ENCODE data around the gene PRDM10. TPM values are rescaled to one million over a fixed set of nuclear protein-coding genes. Genes with fewer than 3 reads are reported as not detected.

PRDM10 gene
- polyA plus RNA-seq = 1 to 10 TPM in 2 of 3 donors, not detected in 1; 1.3 to 5.0 TPM

DNA sequence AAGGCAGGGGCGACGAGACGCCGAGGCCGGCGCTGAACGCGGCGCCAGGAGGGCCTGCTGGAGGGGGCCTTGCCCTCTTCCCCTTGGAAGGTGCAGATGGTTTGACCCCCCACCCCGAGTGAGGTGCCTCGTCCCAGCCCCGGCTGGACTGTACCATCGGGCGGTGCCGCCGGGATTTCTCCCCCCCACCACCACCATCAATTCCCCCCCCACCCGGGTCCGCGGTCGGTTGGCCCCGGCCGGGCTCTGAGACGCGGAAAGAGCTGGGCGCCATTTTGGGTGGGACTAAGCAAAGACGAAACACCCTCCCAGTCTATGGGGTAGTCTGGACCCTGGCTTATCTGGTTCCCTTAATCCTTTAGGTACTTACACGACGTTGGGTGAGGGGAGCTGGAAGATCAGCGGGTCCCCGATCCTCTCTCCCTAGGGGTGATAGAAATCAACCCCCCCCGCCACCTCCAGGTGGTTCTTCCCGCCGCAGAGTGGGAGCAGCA lies at the start of gene PRDM10:
PRDM10 (minus strand) TSS at position 484 of the 494 bp plus-strand sequence. CDS start 41,871 bp downstream, outside the sequence.
- H3K36me3 Mint-ChIP-seq = peaks cover 0 to 4% (median 3%) of the 10 kb centered on the region in 3 donors
- H3K4me1 Mint-ChIP-seq = peaks cover 47 to 51% of the 10 kb centered on the region in 2 donors
- H3K4me3 Mint-ChIP-seq = peak within 1 kb of the TSS; percentile 99 to 100 (median 99)
- peak within 1 kb of the TSS; percentile 100 for H3K27ac Mint-ChIP-seq
- H3K27me3 Mint-ChIP-seq (ENCODE audit: low read depth in 3 of 3) = peaks cover 6 to 18% (median 10%) of the 10 kb centered on the region in 3 donors
- H3K9me3 Mint-ChIP-seq = no peaks in the 10 kb centered on the region
- DNase-seq = peak; percentile 94 to 96 (median 95)

DNA sequence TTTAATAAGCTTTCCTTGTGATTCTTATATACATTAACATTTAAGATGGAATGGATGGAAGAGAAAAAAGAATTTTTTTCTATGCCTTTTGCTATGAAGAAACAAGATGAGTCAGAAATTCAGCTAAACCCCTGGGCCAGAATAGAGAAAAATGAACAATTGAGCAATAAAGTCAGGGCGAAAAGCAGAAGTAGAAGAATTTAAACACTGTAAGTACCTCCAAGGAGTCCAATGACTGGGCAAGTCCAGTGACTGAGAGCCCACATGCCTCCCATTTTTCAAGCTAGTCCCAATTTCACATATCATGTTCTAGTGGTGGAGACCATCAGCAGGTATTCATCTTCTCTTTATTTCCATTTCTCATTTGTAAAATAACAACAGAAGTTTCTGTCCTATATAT lies 48.4 kb upstream of the PRDM10 start:
- Mint-ChIP-seq H3K9me3 (no peaks in the 10 kb centered on the region), H3K36me3 (peaks cover 0 to 4% (median 0%) of the 10 kb centered on the region in 3 donors), H3K4me3 (no peak overlapping the region), H3K4me1 (no peaks in the 10 kb centered on the region), H3K27ac (no peak overlapping the region), H3K27me3 (ENCODE audit: low read depth in 3 of 3) (peaks cover 2 to 11% (median 9%) of the 10 kb centered on the region in 3 donors)
- DNase-seq = no peak

GRCh38 chr11:130050257-130050656 lies 47.6 kb upstream of the PRDM10 start:
- no peaks in the 10 kb centered on the region for H3K9me3 Mint-ChIP-seq
- H3K27me3 Mint-ChIP-seq (ENCODE audit: low read depth in 3 of 3) = peaks cover 2 to 11% (median 8%) of the 10 kb centered on the region in 3 donors
- DNase-seq = no peak
- H3K4me1 Mint-ChIP-seq = no peaks in the 10 kb centered on the region
- no peak overlapping the region for H3K27ac Mint-ChIP-seq
- no peak overlapping the region for H3K4me3 Mint-ChIP-seq
- peaks cover 0 to 4% (median 0%) of the 10 kb centered on the region in 3 donors for H3K36me3 Mint-ChIP-seq

DNA sequence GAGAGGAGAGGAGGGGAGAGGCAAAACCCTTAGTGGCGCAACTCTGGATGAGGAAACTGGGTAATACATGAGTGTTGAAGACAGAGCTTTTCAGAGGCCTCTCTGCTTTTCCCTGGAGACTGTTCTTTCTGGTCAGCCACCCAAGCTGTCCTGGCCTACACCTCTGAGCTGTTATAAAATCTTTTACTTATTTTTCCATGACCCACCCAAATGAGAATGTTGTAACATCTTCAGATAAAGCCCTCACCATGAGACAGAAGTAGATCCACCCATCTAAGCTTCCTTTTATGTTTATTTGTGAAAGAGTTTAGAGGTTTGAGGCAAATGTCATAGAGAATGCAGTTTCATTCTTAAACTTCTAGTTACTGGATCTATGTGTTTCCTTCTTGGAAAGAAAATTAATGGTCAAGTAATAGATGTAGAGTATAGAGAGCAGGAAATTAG lies 46.7 kb upstream of the PRDM10 start:
- peaks cover 0 to 4% (median 0%) of the 10 kb centered on the region in 3 donors for H3K36me3 Mint-ChIP-seq
- H3K27me3 Mint-ChIP-seq (ENCODE audit: low read depth in 3 of 3) = peaks cover 4 to 11% (median 8%) of the 10 kb centered on the region in 3 donors
- no peak overlapping the region for H3K27ac Mint-ChIP-seq
- no peaks in the 10 kb centered on the region for H3K9me3 Mint-ChIP-seq
- H3K4me1 Mint-ChIP-seq = no peaks in the 10 kb centered on the region
- no peak for DNase-seq
- H3K4me3 Mint-ChIP-seq = no peak overlapping the region

DNA sequence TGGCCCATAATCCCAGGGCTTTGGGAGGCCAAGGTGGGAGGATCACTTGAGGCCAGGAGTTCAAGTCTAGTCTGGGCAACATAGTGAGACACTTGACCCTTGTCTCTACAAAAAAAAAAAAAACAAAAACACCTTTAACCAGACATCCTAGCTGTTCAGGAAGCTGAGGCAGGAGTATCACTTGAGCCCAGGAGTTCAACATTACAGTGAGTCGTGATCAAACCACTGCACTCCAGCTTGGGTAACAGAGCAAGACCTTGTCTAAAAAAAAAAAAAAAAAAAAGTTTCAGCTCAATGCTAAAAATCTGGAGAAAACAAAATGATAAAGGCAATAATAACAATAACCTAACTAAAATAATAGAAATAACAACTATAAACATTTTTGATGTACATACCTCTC lies 44.5 kb upstream of the PRDM10 start:
- peaks cover 3 to 6% (median 6%) of the 10 kb centered on the region in 3 donors for H3K27me3 Mint-ChIP-seq (ENCODE audit: low read depth in 3 of 3)

GRCh38 chr11:130043575-130043974 lies 40.9 kb upstream of the PRDM10 start:
- no peak for DNase-seq
- no peaks in the 10 kb centered on the region for H3K9me3 Mint-ChIP-seq
- no peak overlapping the region for H3K27ac Mint-ChIP-seq
- H3K4me3 Mint-ChIP-seq = no peak overlapping the region
- peaks cover 5 to 9% (median 7%) of the 10 kb centered on the region in 3 donors for H3K27me3 Mint-ChIP-seq (ENCODE audit: low read depth in 3 of 3)
- peaks cover 0 to under 1% of the 10 kb centered on the region in 2 donors for H3K4me1 Mint-ChIP-seq
- H3K36me3 Mint-ChIP-seq = no peaks in the 10 kb centered on the region

More for the DNA sequence above, 44.5 kb upstream of the PRDM10 start:
- DNase-seq = no peak
- H3K27ac Mint-ChIP-seq = no peak overlapping the region
- no peaks in the 10 kb centered on the region for H3K4me1 Mint-ChIP-seq
- H3K9me3 Mint-ChIP-seq = no peaks in the 10 kb centered on the region
- H3K4me3 Mint-ChIP-seq = no peak overlapping the region
- H3K36me3 Mint-ChIP-seq = no peaks in the 10 kb centered on the region

DNA sequence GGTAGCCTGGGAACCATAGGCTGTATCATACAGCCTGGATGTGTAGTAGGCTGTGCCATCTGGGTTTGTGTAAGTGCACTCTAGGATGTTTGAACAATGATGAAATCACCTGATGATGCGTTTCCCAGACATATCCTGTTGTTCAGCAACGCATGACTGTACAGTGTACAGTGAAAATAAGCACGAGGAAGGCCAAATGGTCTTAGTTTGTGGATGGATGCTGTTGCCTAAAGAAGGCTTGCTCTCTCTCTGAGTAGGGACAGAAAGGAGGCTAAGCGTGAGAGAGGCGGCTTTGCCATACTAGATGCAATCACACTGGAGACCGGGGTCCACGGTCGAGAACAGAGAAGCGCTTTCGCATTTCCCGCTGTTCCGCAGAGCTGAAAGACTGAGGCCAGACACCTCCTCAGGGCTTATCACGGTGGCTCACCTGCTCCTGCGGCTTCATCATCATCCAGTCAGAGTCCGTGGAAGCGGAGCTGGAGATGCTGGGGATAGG lies 39.5 kb upstream of the PRDM10 start:
- Mint-ChIP-seq H3K4me1 (peaks cover 11 to 12% of the 10 kb centered on the region in 2 donors), H3K27ac (no peak overlapping the region), H3K4me3 (no peak overlapping the region), H3K9me3 (no peaks in the 10 kb centered on the region), H3K36me3 (no peaks in the 10 kb centered on the region), H3K27me3 (ENCODE audit: low read depth in 3 of 3) (peaks cover 5 to 15% (median 9%) of the 10 kb centered on the region in 3 donors)
- no peak for DNase-seq

DNA sequence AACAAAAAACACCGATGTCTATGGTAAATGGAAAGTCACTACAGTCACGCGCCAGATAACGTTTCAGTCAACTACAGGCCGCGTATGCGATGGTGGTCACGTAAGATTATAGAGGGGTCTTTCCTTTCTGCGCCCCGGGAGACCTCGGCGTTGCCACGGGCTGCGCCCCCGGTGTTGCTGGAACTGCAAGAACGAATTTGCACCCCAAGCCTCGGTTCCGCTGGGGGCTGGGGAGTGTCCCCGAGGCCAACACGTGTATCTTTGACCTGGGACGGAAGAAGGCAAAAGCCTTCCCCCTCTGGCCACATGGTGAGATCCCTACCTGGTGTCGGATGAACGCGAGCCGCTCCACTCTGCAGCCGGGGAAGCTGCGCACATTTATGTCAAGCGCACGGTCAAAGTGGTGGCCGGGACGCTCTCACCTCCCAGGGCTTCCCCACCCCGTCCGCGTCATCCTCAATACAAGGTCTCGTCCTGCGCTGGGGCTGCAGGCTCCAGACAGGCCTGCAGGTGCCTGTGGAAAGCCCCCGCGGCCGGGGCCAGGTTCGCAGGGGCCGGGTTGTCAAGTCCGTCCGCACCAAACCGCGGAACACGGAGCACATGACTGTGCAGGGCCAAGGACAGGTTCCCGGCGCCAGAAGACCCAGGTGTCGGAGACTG lies 37.8 kb upstream of the PRDM10 start:
- Mint-ChIP-seq H3K4me3 (no peak overlapping the region), H3K27me3 (ENCODE audit: low read depth in 3 of 3) (peaks cover 7 to 18% (median 11%) of the 10 kb centered on the region in 3 donors), H3K4me1 (peaks cover 11 to 12% of the 10 kb centered on the region in 2 donors), H3K36me3 (no peaks in the 10 kb centered on the region), H3K27ac (no peak overlapping the region), H3K9me3 (no peaks in the 10 kb centered on the region)
- DNase-seq = no peak

DNA sequence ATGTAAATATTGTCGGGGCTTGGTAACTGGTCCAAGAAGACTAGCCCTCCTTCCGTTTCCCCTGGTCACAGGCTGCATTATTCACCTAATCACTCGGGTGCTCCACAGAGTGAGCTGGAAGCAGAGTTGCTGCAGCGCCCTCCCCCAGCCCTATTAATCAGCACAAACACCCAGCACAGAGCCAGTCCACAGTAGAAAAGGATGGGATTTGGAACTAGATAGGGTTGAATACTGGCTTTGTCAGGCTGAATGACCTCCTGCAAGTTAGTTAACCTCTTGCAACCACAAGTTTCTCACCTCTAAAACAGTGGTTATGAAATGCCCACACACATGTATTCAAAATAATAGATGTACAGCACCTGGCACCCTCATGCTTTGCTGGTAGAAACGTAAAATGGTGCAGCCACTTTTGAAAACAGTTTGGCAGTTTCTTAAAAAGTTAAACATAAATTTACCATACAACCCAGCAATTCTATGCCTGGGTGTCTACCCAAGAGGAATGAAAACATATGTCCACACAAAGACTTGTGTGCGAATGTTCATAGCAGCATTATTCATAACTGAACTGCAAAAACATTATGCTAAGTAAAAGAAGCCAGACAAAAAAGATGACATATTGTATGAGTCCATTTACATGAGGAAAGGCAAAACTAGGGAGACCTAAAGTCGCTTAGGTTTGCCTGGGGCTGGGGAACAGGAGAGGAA lies 35.4 kb upstream of the PRDM10 start:
- DNase-seq = peak; percentile 7 to 37 (median 23)
- H3K4me3 Mint-ChIP-seq = peak overlapping the region in 2 of 5 donors; percentile 31 to 47
- no peaks in the 10 kb centered on the region for H3K9me3 Mint-ChIP-seq
- no peak overlapping the region for H3K27ac Mint-ChIP-seq
- H3K4me1 Mint-ChIP-seq = peaks cover 11 to 12% of the 10 kb centered on the region in 2 donors
- H3K27me3 Mint-ChIP-seq (ENCODE audit: low read depth in 3 of 3) = peaks cover 5 to 13% (median 12%) of the 10 kb centered on the region in 3 donors
- H3K36me3 Mint-ChIP-seq = no peaks in the 10 kb centered on the region

GRCh38 chr11:130037058-130037457 lies 34.4 kb upstream of the PRDM10 start:
- no peaks in the 10 kb centered on the region for H3K36me3 Mint-ChIP-seq
- H3K27me3 Mint-ChIP-seq (ENCODE audit: low read depth in 3 of 3) = peaks cover 2 to 13% (median 9%) of the 10 kb centered on the region in 3 donors
- no peak overlapping the region for H3K4me3 Mint-ChIP-seq
- H3K4me1 Mint-ChIP-seq = peaks cover 11 to 12% of the 10 kb centered on the region in 2 donors
- H3K27ac Mint-ChIP-seq = no peak overlapping the region
- DNase-seq = no peak
- H3K9me3 Mint-ChIP-seq = no peaks in the 10 kb centered on the region

DNA sequence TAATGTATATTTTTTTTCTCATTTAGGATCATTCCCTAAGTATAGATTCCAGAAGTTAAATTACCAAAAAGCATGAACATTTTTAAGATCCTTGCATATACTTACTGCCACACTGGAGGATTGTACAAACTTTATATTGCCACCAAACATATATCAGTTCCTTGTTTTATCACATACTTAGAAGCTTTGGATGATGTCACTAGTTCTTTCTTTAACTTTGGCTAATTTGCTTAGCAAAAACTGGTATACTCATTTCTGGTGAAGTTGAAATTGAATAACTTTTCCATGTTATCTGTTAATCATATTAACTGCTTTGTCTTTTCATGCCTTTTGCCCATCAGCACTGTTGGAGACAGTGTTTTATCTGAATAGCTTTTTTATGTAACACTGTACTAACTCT lies 31.6 kb upstream of the PRDM10 start:
- H3K36me3 Mint-ChIP-seq = no peaks in the 10 kb centered on the region
- H3K4me1 Mint-ChIP-seq = peaks cover 11 to 12% of the 10 kb centered on the region in 2 donors
- H3K27ac Mint-ChIP-seq = no peak overlapping the region
- no peak overlapping the region for H3K4me3 Mint-ChIP-seq
- H3K9me3 Mint-ChIP-seq = no peaks in the 10 kb centered on the region
- DNase-seq = no peak
- H3K27me3 Mint-ChIP-seq (ENCODE audit: low read depth in 3 of 3) = peaks cover 0 to 13% (median 7%) of the 10 kb centered on the region in 3 donors

GRCh38 chr11:130032931-130033330 lies 30.3 kb upstream of the PRDM10 start:
- H3K9me3 Mint-ChIP-seq = no peaks in the 10 kb centered on the region
- H3K27ac Mint-ChIP-seq = no peak overlapping the region
- peaks cover 4 to 6% of the 10 kb centered on the region in 2 donors for H3K4me1 Mint-ChIP-seq
- peaks cover 0 to 9% (median 4%) of the 10 kb centered on the region in 3 donors for H3K27me3 Mint-ChIP-seq (ENCODE audit: low read depth in 3 of 3)
- no peaks in the 10 kb centered on the region for H3K36me3 Mint-ChIP-seq
- no peak overlapping the region for H3K4me3 Mint-ChIP-seq
- DNase-seq = no peak

- Mint-ChIP-seq H3K36me3 (no peaks in the 10 kb centered on the region), H3K27me3 (ENCODE audit: low read depth in 3 of 3) (peaks cover 0 to 7% (median under 1%) of the 10 kb centered on the region in 3 donors), H3K4me3 (no peak overlapping the region), H3K27ac (no peak overlapping the region), H3K4me1 (no peaks in the 10 kb centered on the region), H3K9me3 (no peaks in the 10 kb centered on the region)
- no peak for DNase-seq
Observed at GRCh38 chr11:130031945-130032344, 29.3 kb upstream of the PRDM10 start.

DNA sequence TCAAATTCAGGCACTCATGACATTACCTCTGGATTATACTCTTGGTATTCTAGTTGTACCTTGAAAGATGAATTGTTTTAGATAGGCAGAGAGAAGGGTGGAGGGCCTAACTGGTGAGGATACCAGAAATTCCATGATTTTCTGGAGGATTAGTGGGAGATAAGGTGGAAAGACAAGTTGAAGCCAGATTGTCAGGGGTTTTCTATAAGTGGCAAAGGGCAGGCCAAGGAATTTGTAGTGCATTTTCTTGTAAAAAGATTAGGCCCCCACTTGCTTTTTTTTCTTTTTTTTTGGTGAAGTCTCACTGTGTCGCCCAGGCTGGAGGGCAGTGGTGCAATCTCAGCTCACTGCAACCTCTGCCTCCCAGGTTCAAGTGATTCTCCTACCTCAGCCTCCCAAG lies 28.4 kb upstream of the PRDM10 start:
- Mint-ChIP-seq H3K27me3 (ENCODE audit: low read depth in 3 of 3) (peaks cover 0 to 5% (median 0%) of the 10 kb centered on the region in 3 donors), H3K27ac (no peak overlapping the region), H3K36me3 (no peaks in the 10 kb centered on the region), H3K4me3 (no peak overlapping the region), H3K9me3 (no peaks in the 10 kb centered on the region), H3K4me1 (no peaks in the 10 kb centered on the region)
- DNase-seq = no peak
